ENCODE data around the gene GFRA4. TPM values are rescaled to one million over a fixed set of nuclear protein-coding genes. Genes with fewer than 3 reads are reported as not detected.
A peak's percentile ranks its signal among the peaks of the same experiment; 100 is the strongest.

The GFRA4 gene
- total and polyA plus RNA-seq, 7 experiments from 2014 or later, result not detected

GRCh38 chr20:3659492-3660261, 3.5 kb downstream of the GFRA4 start:
- POLR2A ChIA-PET, result no interaction called here
- peak overlapping the region in 1 of 10 donors; percentile 27 for H3K4me3 Mint-ChIP-seq

GRCh38 chr20:3658716-3659491, 4.3 kb downstream of the GFRA4 start:
- peak in 1 of 9 donors; percentile 20 for DNase-seq

More at GRCh38 chr20:3659492-3660261, 3.5 kb downstream of the GFRA4 start:
- ATAC-seq (no peak), DNase-seq (peak in 1 of 9 donors; percentile 13)
- no peak overlapping the region for H3K27ac Mint-ChIP-seq
- Histone ChIP-seq H3K36me3 (ENCODE audit: control insufficient read depth in 2 of 3, insufficient read depth in 3 of 3, low read length in 3 of 3) (no peaks in the 10 kb centered on the region), H3K27me3 (ENCODE audit: control insufficient read depth in 2 of 2, insufficient read depth in 2 of 2, low read length in 2 of 2) (peaks cover 0 to 2% of the 10 kb centered on the region in 2 donors), H3K4me3 (ENCODE audit: low read length) (no peak overlapping the region), H3K4me1 (ENCODE audit: control insufficient read depth in 2 of 2, insufficient read depth in 2 of 2, low read length in 2 of 2) (no peaks in the 10 kb centered on the region), H3K27ac (ENCODE audit: low read depth, low read length) (no peak overlapping the region), H3K9me3 (ENCODE audit: control insufficient read depth in 2 of 3, low read length in 3 of 3) (no peaks in the 10 kb centered on the region)
- peaks cover 22 to 50% (median 28%) of the 10 kb centered on the region in 5 donors for H3K27me3 Mint-ChIP-seq
- H3K36me3 Mint-ChIP-seq, result no peaks in the 10 kb centered on the region
- H3K4me1 Mint-ChIP-seq, result peaks cover 0 to 11% (median 6%) of the 10 kb centered on the region in 7 donors
- H3K9me3 Mint-ChIP-seq, result peaks cover 0 to 2% (median 0%) of the 10 kb centered on the region in 11 donors
- intact Hi-C loops (cut with micrococcal nuclease), result no loop called here
- CTCF ChIA-PET, result no interaction called here

GRCh38 chr20:3658019-3658715, 5.0 kb downstream of the GFRA4 start:
- DNase-seq (peak in 1 of 9 donors; percentile 3), ATAC-seq (no peak)
- Histone ChIP-seq H3K4me3 (ENCODE audit: low read length) (no peak overlapping the region), H3K4me1 (ENCODE audit: control insufficient read depth in 2 of 2, insufficient read depth in 2 of 2, low read length in 2 of 2) (no peaks in the 10 kb centered on the region), H3K27me3 (ENCODE audit: control insufficient read depth in 2 of 2, insufficient read depth in 2 of 2, low read length in 2 of 2) (peaks cover 0 to 2% of the 10 kb centered on the region in 2 donors), H3K27ac (ENCODE audit: low read depth, low read length) (no peak overlapping the region), H3K9me3 (ENCODE audit: control insufficient read depth in 2 of 3, low read length in 3 of 3) (no peaks in the 10 kb centered on the region), H3K36me3 (ENCODE audit: control insufficient read depth in 2 of 3, insufficient read depth in 3 of 3, low read length in 3 of 3) (no peaks in the 10 kb centered on the region)
- POLR2A ChIA-PET, result no interaction called here
- CTCF ChIA-PET, result no interaction called here
- Mint-ChIP-seq H3K36me3 (no peaks in the 10 kb centered on the region), H3K9me3 (peaks cover 0 to 6% (median 3%) of the 10 kb centered on the region in 11 donors), H3K27ac (no peak overlapping the region), H3K4me3 (no peak overlapping the region), H3K4me1 (peaks cover 0 to 11% (median 6%) of the 10 kb centered on the region in 7 donors), H3K27me3 (peaks cover 22 to 42% (median 28%) of the 10 kb centered on the region in 5 donors)
- intact Hi-C loops (cut with micrococcal nuclease), result no loop called here

More at GRCh38 chr20:3658716-3659491, 4.3 kb downstream of the GFRA4 start:
- H3K4me1 ChIP-seq (ENCODE audit: control insufficient read depth in 2 of 2, insufficient read depth in 2 of 2, low read length in 2 of 2), result no peaks in the 10 kb centered on the region
- CTCF ChIA-PET, result no interaction called here
- peak; percentile 69 for ATAC-seq
- no peak overlapping the region for H3K4me3 ChIP-seq (ENCODE audit: low read length)
- Mint-ChIP-seq H3K27ac (no peak overlapping the region), H3K36me3 (no peaks in the 10 kb centered on the region), H3K9me3 (peaks cover 0 to 2% (median 0%) of the 10 kb centered on the region in 11 donors), H3K4me1 (peaks cover 0 to 11% (median 6%) of the 10 kb centered on the region in 7 donors), H3K4me3 (peak overlapping the region in 1 of 10 donors; percentile 41), H3K27me3 (peaks cover 22 to 48% (median 28%) of the 10 kb centered on the region in 5 donors)
- POLR2A ChIA-PET, result no interaction called here
- H3K27ac ChIP-seq (ENCODE audit: low read depth, low read length), result no peak overlapping the region
- no peaks in the 10 kb centered on the region for H3K36me3 ChIP-seq (ENCODE audit: control insufficient read depth in 2 of 3, insufficient read depth in 3 of 3, low read length in 3 of 3)
- peaks cover 0 to 2% of the 10 kb centered on the region in 2 donors for H3K27me3 ChIP-seq (ENCODE audit: control insufficient read depth in 2 of 2, insufficient read depth in 2 of 2, low read length in 2 of 2)
- intact Hi-C loops (cut with micrococcal nuclease), result no loop called here
- no peaks in the 10 kb centered on the region for H3K9me3 ChIP-seq (ENCODE audit: control insufficient read depth in 2 of 3, low read length in 3 of 3)

- Histone ChIP-seq H3K36me3 (ENCODE audit: control insufficient read depth in 2 of 3, insufficient read depth in 3 of 3, low read length in 3 of 3) (no peaks in the 10 kb centered on the region), H3K9me3 (ENCODE audit: control insufficient read depth in 2 of 3, low read length in 3 of 3) (no peaks in the 10 kb centered on the region), H3K4me1 (ENCODE audit: control insufficient read depth in 2 of 2, insufficient read depth in 2 of 2, low read length in 2 of 2) (no peaks in the 10 kb centered on the region), H3K27me3 (ENCODE audit: control insufficient read depth in 2 of 2, insufficient read depth in 2 of 2, low read length in 2 of 2) (no peaks in the 10 kb centered on the region), H3K27ac (ENCODE audit: low read depth, low read length) (no peak overlapping the region), H3K4me3 (ENCODE audit: low read length) (no peak overlapping the region)
- no peak for ATAC-seq
- peaks cover 6 to 21% (median 13%) of the 10 kb centered on the region in 5 donors for H3K27me3 Mint-ChIP-seq
- H3K27ac Mint-ChIP-seq, result no peak overlapping the region
- POLR2A ChIA-PET, result no interaction called here
- CTCF ChIA-PET, result no interaction called here
- intact Hi-C loops (cut with micrococcal nuclease), result no loop called here
- no peak for DNase-seq
- peaks cover 2 to 19% (median 8%) of the 10 kb centered on the region in 5 donors for H3K36me3 Mint-ChIP-seq
- peaks cover 0 to 11% (median 3%) of the 10 kb centered on the region in 11 donors for H3K9me3 Mint-ChIP-seq
- H3K4me3 Mint-ChIP-seq, result no peak overlapping the region
- H3K4me1 Mint-ChIP-seq, result peaks cover 0 to 16% (median 5%) of the 10 kb centered on the region in 7 donors
Observed at GRCh38 chr20:3655131-3655405, 8.1 kb downstream of the GFRA4 start.

- CTCF ChIA-PET, result no interaction called here
Observed at GRCh38 chr20:3654326-3655130, 8.7 kb downstream of the GFRA4 start.

GRCh38 chr20:3653921-3654320, 9.3 kb downstream of the GFRA4 start:
- H3K9me3 ChIP-seq (ENCODE audit: control insufficient read depth in 2 of 3, low read length in 3 of 3), result no peaks in the 10 kb centered on the region
- H3K27ac Mint-ChIP-seq, result peak overlapping the region in 1 of 9 donors; percentile 5
- intact Hi-C loops (cut with micrococcal nuclease), result no loop called here

More at GRCh38 chr20:3654326-3655130, 8.7 kb downstream of the GFRA4 start:
- Histone ChIP-seq H3K27ac (ENCODE audit: low read depth, low read length) (no peak overlapping the region), H3K4me3 (ENCODE audit: low read length) (no peak overlapping the region), H3K9me3 (ENCODE audit: control insufficient read depth in 2 of 3, low read length in 3 of 3) (no peaks in the 10 kb centered on the region), H3K4me1 (ENCODE audit: control insufficient read depth in 2 of 2, insufficient read depth in 2 of 2, low read length in 2 of 2) (no peaks in the 10 kb centered on the region), H3K27me3 (ENCODE audit: control insufficient read depth in 2 of 2, insufficient read depth in 2 of 2, low read length in 2 of 2) (no peaks in the 10 kb centered on the region), H3K36me3 (ENCODE audit: control insufficient read depth in 2 of 3, insufficient read depth in 3 of 3, low read length in 3 of 3) (no peaks in the 10 kb centered on the region)
- ATAC-seq (no peak), DNase-seq (no peak)
- Mint-ChIP-seq H3K27ac (no peak overlapping the region), H3K9me3 (peaks cover 0 to 11% (median 3%) of the 10 kb centered on the region in 11 donors), H3K4me1 (peaks cover 0 to 16% (median 5%) of the 10 kb centered on the region in 7 donors), H3K36me3 (peaks cover 2 to 19% (median 8%) of the 10 kb centered on the region in 5 donors), H3K27me3 (peaks cover 2 to 17% (median 10%) of the 10 kb centered on the region in 5 donors), H3K4me3 (no peak overlapping the region)
- intact Hi-C loops (cut with micrococcal nuclease), result no loop called here
- POLR2A ChIA-PET, result no interaction called here

More at GRCh38 chr20:3653921-3654320, 9.3 kb downstream of the GFRA4 start:
- Mint-ChIP-seq H3K36me3 (peaks cover 2 to 25% (median 8%) of the 10 kb centered on the region in 5 donors), H3K4me3 (no peak overlapping the region), H3K4me1 (peaks cover 0 to 12% (median 3%) of the 10 kb centered on the region in 7 donors), H3K27me3 (peaks cover 0 to 11% (median 4%) of the 10 kb centered on the region in 5 donors), H3K9me3 (peaks cover 0 to 11% (median 3%) of the 10 kb centered on the region in 11 donors)
- DNase-seq (no peak), ATAC-seq (no peak)
- H3K4me3 ChIP-seq (ENCODE audit: low read length), result no peak overlapping the region
- CTCF ChIA-PET, result no interaction called here
- POLR2A ChIA-PET, result no interaction called here
- no peaks in the 10 kb centered on the region for H3K36me3 ChIP-seq (ENCODE audit: control insufficient read depth in 2 of 3, insufficient read depth in 3 of 3, low read length in 3 of 3)
- H3K27me3 ChIP-seq (ENCODE audit: control insufficient read depth in 2 of 2, insufficient read depth in 2 of 2, low read length in 2 of 2), result no peaks in the 10 kb centered on the region
- H3K27ac ChIP-seq (ENCODE audit: low read depth, low read length), result no peak overlapping the region
- H3K4me1 ChIP-seq (ENCODE audit: control insufficient read depth in 2 of 2, insufficient read depth in 2 of 2, low read length in 2 of 2), result no peaks in the 10 kb centered on the region
